SIG-M5 treated with dmso at 0.1 percent for 504 hours (cell line): ENCODE results near the gene FBXL7.

ENCODE experiments used
- DNase-seq: peaks from one replicate; lab custom pipeline; 2025; ENCODE audit not compliant: unreplicated experiment; lab: John Stamatoyannopoulos, UW

The FBXL7 gene

DNA sequence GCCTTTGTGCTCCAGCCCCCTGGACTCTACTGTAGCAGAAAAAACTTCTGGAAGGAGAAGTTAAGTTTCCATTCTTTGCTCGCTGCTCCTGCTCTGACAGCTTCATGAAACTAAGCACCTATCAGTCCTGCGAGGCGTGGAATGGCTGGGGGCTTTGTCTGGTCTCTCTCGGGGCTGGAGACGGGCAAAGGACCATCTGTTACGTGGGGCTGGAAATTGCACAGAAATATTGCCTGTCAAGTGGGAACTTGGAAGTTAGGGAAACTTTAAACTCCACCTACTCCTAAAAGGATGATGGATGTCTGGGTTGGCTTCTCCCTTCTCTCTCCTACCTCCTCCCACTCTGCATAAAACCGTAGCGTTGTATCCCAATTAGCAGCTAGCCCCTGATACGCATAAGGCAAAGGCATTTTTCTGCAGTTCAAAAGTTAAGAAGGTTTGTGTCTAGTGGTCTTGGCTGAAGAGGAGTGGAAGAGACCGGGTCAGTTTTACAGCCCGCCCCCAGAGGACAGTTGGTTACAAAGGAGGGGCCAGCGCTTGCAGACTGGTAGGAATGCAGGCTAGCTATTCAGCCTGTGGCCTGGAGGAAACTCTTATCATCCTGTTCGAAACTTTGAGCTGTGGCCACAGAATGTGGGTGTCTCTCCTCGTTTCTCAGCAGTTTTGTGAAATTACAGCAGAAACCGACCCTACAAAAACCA lies 1.3 kb downstream of the FBXL7 start:
- DNase-seq = no peak

DNA sequence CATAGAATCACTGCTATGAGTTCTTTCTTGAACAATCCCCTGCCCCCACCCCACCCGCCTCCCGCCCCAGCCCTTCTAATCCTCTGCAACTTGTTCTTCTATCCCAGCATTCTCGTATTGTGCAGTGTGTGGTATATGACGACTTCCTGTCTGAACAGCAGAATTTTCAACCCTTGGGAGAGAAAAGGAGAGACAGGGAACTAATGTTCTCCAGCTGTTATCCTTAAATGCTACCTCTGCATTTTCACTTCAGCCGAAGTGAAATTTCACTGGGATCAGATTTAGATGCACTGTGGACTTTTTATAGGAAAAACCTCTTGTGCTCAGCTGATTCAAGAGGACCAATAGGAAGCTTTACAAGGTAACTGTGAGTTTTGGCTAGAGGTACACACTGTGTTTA lies 2.2 kb downstream of the FBXL7 start:
- no peak for DNase-seq

DNA sequence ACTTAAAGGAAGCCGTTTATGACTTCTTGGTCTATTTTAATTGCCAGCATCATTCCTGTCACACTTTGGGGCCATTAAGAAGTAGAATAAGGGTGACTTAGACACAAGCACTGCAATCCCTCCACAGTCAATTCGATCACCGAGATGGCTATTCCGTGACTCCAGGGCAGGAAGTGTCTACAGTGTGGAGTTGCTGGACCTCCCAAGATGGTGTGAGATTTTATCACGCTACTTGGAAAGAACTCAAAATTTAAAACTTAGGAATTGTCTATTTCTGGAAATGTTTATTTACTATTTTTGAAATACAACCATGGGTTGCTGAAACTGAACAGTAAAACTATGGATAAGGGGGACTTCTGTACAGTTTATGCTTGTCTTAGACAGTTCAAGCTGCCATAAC lies 6.2 kb downstream of the FBXL7 start:
- no peak for DNase-seq

DNA sequence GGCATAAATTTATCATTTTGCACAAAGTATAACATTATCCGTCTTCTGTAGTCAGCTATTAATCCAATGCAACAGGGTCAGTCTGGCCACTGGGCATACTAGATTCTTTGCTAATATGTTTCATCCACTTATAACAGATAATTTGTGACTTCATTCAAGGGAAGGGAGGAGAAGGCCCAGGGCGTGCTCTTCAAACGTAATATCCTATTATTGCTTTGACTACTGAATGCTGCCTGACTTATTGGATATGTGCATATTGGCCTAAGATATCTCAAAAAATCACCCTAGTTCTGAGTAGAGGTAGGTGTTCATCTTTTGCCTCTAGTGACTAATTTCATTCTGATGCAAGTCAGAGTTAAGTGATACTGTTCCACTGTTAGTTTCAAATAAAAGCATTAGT lies 6.9 kb downstream of the FBXL7 start:
- DNase-seq = no peak

DNA sequence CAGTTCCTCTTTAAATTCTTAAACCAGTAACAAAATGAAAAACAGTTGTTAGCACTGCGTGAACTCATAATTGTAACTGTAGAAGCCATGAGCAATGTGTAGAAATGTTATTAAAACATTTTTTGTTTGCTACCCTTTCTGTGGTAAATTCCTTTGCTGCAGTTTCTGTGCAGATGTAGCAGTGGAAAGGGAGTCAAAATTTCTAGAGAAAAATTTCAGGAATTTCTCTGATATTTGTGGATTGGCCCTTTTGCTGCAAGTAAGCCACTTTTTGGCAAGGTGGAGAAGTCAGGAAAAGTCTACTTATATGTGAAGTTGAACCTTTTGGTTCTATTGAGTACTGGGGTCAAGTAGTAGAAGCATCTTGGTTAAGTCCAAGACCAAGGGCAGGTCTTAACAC lies 10.1 kb downstream of the FBXL7 start:
- no peak for DNase-seq

DNA sequence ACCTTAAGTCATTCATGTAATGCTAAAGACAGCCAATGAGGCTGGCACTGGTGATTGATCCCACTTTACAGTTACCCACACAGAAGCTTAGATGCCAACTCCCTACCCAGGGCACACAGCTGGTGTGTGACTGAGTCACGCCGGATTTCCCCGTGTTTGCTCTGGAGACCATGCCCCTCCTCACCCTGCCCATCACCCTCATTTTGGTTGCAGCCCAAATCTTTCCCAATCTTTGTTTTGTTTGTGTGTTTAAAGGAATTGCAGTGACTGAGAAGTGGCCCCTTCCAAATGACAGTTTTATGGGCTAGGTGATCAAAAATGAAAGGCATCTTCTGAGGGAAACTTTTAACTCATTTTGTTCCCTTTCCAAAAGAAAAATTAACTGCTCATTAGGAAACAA lies 10.9 kb downstream of the FBXL7 start:
- DNase-seq = no peak

DNA sequence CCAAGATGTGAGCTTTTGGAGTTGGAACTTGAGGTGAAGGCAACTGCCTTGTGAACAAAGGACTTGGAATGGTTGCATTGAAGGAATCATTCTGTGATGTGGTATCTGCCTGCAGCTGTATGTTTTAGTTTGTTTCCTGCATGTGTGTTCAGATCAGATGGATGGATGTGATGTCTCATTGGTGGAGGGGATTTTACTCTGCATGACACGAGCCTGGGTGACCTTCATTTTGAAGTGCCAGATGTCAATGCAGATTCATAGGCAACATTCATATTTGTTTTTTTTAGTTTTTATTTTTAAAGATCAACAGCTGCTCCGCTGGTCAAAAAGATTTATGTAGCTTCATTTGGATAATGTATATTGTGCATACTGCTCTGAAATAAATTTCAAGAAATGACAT lies 13.5 kb downstream of the FBXL7 start:
- no peak for DNase-seq

DNA sequence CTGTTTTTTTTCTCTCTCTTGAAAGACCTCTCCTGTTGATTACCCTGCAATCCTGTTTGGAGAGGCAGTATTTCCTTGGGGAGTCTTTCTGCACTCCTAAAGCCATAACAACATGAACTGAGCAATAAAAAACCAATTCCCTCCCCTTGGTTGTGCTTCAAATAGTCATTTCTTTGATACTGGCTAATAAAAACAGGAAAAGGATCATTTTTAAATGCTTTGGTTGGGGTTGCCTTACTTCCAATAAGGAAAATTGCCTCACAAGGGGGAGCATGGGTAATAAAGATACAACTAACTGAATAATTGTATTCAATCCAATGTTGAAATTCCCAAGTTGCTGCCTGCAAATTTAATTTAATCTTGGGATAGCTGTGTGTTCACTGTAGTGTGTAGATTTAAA lies 13.9 kb downstream of the FBXL7 start:
- DNase-seq = no peak

DNA sequence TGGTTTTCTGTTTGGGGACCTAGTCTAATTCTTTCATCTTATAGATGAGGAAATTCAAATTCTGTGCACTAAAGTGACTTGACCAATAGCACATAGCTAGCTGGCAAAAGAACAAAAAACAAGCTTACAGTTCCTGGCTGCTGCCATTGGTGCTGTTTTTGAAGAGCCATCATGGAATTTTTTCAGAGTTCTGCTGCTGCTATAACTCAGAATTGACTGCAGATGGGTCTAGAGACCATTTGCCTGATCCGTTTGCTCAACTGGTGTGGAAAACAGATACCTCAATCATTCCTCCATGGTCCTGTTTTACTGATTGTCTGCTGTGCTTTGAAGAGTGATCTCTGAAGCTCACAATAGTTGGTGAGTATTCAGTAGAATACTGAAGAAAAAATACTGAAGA lies 15.2 kb downstream of the FBXL7 start:
- DNase-seq = no peak

DNA sequence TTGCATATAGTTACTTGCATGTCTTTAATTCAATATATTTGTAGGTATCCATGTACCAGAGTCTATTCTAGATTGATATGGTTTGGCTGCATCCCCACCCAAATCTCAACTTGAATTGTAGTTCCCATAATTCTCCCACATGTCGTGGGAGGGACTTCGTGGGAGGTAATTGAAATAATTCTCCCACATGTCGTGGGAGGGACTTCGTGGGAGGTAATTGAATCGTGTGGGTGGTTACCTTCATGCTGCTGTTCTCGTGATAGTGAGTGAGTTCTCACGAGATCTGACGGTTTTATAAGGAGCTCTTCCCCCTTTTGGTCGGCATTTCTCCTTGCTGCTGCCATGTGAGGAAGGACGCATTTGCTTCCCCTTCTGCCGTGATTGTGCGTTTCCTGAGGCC lies 16.5 kb downstream of the FBXL7 start:
- no peak for DNase-seq

DNA sequence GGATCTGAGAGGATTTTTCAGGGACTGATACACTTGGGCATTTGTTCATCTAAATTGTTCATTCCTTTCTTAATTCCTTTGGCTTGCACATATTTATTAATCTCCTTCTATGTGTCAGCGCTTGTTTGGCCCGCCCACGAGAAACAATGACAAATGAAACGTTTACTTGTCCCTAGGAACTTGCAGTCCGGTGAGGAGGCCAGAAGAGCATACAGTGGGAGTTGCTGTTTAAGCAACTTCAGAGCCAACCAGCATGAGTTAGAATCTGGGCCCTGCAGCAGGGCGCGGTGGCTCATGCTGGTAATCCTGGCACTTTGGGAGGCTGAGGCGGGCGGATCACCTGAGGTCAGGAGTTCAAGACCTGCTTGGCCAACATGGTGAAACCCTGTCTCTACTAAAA lies 18.8 kb downstream of the FBXL7 start:
- no peak for DNase-seq

DNA sequence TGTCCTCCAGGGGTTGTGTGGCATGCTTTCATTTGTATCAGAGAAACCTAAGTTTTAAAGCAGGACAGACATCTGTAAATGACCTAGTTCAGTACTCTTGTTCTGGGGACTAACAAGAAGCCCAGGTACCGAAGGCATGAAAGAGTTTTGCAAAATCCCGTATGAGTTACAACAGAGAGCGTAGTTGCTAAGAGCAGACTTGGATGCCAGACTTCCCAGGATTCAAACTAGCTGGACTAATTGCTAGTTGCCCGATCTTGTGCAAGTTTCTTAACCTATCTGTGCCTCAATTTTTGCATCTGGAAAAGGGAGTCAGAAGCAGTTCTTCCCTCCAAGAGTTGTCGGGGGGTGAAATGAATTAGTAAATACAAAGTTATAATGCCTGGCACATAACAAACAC lies 20.9 kb downstream of the FBXL7 start:
- no peak for DNase-seq

DNA sequence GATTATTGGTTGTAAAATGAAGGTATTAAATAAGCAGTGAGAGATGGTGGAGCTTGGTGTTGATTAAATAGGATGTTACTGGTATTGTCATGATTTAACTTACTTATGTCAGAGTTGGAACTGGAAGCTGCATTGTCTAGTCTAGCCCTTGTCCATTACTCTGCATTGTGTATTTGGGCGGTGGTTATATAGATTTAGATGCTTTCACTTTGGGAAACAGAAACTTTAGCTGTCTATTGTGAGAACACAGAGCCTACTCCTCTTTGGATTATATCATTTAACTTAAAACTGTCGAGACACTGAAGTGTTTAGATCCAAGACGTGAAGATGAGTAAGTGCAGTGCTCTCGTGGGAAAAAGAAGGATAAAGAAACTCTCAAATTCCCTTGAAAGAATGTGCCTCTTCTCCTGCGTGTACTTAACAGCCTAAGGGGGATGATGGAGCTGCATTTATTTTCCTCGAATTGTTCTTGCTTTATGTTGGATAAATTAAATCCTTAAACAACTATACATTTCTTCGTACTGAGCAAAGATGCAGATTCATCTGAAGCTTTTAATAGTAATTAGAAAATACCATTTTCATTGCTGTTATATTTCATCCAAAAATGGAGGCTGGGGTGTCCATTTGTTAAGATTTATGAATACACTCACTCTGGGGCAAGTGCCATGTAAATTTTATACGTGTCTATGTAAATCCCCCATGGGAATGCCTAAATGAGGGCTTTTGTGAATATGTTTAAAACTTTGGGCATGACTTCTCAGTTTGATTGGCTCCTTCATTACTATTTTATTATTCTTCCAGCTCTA lies 21.6 kb downstream of the FBXL7 start:
- DNase-seq = no peak

DNA sequence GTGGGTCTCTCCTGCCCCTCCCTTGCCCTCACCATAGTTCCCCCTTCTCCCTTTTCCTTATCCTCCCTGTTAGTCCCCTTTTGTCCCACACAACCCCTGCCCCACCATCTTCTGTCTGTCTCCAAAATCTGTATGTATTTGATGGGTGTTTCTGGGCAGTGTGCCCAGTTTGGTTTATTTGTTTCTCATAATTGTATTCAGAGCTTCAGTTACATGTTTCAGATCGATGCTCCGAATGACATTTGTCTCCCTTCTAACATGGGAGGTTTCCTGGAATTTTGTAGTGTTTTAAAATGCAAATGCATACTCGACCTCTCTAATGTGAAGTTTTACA lies 22.2 kb downstream of the FBXL7 start:
- DNase-seq = no peak

DNA sequence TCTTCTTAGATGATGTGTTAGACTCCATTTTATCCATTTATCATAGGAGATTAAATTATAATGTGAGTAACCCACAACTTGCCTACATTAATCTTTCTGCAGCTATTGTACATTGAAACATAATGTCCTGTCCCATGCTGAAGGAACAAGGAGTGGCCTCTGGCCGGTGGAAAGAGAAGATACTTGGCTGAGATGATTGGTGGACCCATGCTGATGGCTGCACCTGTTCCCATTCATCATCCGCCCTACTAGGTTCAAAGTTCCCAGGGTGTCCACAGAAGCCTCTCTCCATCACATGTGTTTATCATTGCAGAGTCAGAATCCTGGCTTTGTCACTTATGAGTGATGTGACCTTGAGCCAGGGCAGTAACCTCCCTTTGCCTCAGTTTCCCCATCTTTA lies 24.7 kb downstream of the FBXL7 start:
- DNase-seq = no peak

DNA sequence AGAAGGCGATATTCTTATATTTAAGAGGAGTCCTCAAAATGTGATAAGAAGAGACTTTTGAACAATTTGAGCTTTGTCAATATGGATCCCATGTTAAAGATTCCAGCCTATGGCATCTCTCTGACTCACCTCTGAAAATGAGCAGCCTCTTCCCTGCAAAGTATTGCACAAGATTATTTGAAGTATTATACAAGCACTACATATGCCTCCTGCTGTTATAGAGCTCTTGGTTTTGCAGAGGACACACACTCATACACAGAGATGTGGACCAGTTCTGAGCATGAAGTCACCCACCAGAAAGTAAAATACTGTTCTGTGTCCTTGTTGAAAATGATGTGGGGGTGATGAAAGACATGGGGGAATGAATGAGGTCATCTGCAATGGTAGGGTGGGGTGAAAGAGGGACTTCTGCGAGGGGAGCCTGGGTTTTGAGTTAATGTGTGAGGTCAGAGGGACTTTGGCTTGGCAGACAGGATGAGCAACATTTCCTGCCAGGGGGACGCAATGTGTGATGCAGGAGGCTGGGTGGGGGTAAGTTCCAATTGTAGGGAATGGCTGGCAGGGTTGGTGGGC lies 25.8 kb downstream of the FBXL7 start:
- no peak for DNase-seq

DNA sequence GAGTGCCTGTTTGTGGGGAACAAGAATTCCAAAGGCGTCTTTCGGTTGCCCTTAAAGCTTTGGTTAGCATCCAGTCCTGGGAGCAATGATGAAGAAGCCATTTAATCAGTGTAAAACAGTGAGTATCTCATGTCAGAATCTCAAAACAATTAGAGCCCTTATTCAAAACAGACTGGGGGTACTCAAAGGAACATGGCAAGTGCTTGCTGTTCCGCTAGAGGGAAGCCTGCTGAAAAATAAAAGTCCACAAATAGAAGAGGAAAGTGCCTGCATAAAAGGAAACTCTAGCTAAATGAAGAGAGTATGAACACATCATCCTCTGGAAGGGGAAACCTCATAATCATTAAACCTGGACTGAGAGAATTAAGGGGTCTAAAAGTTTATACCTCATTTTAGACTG lies 26.4 kb downstream of the FBXL7 start:
- peak; percentile 3 for DNase-seq

DNA sequence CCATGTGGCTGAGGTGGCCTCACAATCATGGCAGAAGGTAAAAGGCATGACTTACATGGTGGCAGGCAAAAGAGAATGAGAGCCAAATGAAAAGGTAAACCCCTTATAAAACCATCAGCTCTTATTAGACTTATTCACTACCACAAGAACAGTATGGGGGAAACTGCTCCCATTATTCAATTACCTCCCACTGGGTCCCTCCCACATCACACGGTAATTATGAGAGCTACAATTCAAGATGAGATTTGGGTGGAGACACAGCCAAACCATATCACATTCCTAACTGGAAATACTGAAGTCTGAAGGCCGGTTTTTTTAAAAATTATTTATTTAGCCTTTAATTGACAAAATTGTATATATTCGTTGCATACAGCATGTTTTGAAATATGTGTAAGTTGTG lies 28.5 kb downstream of the FBXL7 start:
- no peak for DNase-seq

DNA sequence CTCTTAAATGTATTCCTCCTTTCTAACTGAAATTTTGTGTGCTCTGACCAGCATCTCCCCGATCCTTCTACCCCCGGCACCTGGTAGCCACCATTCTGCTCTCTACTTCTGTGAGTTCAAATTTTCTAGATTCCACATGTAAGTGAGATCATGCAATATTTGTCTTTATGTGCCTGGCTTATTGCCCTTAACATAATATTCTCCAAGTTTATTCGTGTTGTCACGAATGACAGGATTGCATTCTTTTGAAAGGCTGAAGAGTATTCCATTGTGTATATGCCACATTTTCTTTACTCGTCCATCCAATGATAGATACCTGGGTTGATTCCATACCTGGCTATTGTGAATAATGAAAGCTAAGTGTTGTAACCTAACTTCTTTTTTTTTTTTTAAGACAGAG lies 29.0 kb downstream of the FBXL7 start:
- DNase-seq = no peak

DNA sequence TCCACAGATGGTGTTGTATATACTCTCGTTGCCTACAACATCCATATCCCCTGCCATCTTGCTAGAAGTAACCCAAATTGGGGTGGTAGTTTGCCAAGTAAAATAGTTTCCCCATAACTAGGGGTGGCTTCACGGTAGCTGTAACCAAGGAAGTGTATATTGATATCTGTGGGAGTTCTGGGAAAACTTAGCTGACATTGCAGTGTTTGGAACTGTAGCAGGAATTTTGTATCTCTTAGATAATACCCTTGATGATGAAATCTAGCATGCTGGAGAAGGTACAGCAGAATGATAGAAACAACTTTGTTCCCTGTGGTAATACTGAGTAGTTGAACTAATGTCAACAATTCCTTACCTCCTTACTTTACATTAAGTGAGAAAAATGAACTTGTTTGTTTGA lies 29.8 kb downstream of the FBXL7 start:
- no peak for DNase-seq

DNA sequence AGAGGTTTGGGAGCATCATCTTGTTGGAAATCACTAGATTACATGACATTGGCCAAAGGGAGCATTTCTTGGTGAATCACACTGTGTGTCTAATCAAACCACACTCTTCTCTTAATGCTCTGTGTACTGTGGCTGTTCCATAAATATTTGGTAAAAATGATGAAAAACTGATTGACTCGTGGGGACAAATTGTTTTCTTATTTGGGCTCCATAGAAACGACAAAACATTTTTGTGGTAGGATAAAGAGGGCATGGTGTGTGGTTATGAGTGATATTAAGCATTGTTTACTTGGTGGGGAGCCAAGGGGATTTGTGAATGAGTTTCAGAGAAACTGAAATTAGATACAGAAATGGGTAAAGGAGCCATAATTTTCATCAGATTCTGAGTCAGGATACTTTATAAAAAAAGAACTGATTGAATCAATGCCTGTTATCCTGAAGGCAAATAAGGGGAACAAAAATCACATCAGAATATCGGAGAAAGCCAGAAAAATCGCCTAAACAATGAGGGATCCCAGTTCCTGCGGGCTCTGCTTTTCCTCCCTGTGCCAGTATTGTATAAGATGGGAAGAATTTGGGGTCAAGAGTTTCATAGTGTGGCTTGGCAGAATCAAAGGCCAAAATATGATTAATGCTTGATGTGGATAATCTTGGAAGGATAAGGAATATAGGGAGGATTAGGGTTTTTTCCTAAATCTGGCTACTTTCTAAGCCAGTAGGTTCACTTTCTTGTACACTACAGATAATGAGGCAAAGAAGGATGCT lies 33.3 kb downstream of the FBXL7 start:
- no peak for DNase-seq

DNA sequence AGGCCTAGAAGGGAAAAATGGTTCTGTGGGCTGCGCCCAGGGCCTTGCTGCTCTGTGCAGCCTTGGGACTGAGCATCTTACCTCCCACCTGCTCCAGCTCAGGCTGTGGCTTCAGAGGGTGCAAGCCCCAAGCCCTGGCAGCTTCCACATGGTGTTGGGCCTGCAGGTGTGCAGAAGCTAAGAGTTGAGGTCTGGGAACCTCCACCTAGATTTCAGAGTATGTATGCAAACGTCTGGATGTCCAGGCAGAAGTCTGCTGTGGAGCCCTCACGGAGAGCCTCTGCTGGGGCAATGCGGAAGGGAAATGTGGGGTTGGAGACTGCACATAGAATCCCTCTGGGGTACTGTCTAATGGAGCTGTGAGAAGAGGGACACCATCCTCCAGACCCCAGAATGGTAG lies 36.0 kb downstream of the FBXL7 start:
- DNase-seq = no peak
